ENCODE results near the gene AGFG1. TPM values are rescaled to one million over a fixed set of nuclear protein-coding genes. Genes with fewer than 3 reads are reported as not detected.

Gene AGFG1
- total RNA-seq, 1 experiment from 2014 or later: 86.1 TPM

- no peak for TF ChIP-seq CTCF (IDR thresholded peaks at IDR 0.05; ENCODE audit: unreplicated experiment)
- peaks cover 9% of the 10 kb centered on the region for H3K9me3 Mint-ChIP-seq (ENCODE audit: unreplicated experiment)
- no peak overlapping the region for H3K4me3 Mint-ChIP-seq (ENCODE audit: unreplicated experiment)
- no peak for DNase-seq (ENCODE audit: unreplicated experiment)
- H3K27ac Mint-ChIP-seq (ENCODE audit: low read depth, unreplicated experiment): no peak overlapping the region
- H3K4me1 Mint-ChIP-seq (ENCODE audit: insufficient read depth, unreplicated experiment): peaks cover 24% of the 10 kb centered on the region
- peaks cover 6% of the 10 kb centered on the region for H3K36me3 Mint-ChIP-seq (ENCODE audit: insufficient read depth, unreplicated experiment)
- intact Hi-C loops (cut with micrococcal nuclease): no loop called here
- no TSS peak for BruUV-seq (replicated peaks)
- ChIA-PET CTCF (interaction anchor here (0.6 to 1.5 kb wide), 4 partner anchors 12 to 131 kb away, joined by 3 to 7 read pairs (median 4); no protein-coding TSS in a partner anchor), POLR2A (interaction anchor here (0.7 to 1.3 kb wide), 5 partner anchors 10 to 375 kb away, joined by 3 to 4 read pairs (median 3); no protein-coding TSS in a partner anchor)
- H3K27me3 Mint-ChIP-seq (ENCODE audit: insufficient read depth, unreplicated experiment): no peaks in the 10 kb centered on the region
Measured at GRCh38 chr2:227485429-227485828, 13.5 kb downstream of the AGFG1 start.

- H3K27me3 Mint-ChIP-seq (ENCODE audit: insufficient read depth, unreplicated experiment): no peaks in the 10 kb centered on the region
- intact Hi-C loops (cut with micrococcal nuclease): no loop called here
- no peak for DNase-seq (ENCODE audit: unreplicated experiment)
- BruUV-seq (replicated peaks): no TSS peak
- no peak for TF ChIP-seq CTCF (IDR thresholded peaks at IDR 0.05; ENCODE audit: unreplicated experiment)
- peaks cover 9% of the 10 kb centered on the region for H3K9me3 Mint-ChIP-seq (ENCODE audit: unreplicated experiment)
- ChIA-PET POLR2A (interaction anchor here (1.2 kb wide), 1 partner anchor 11 kb away, joined by 3 read pairs; no protein-coding TSS in a partner anchor), CTCF (no interaction called here)
- no peak overlapping the region for H3K4me3 Mint-ChIP-seq (ENCODE audit: unreplicated experiment)
- peaks cover 5% of the 10 kb centered on the region for H3K36me3 Mint-ChIP-seq (ENCODE audit: insufficient read depth, unreplicated experiment)
- no peak overlapping the region for H3K27ac Mint-ChIP-seq (ENCODE audit: low read depth, unreplicated experiment)
- peaks cover 14% of the 10 kb centered on the region for H3K4me1 Mint-ChIP-seq (ENCODE audit: insufficient read depth, unreplicated experiment)
Measured at GRCh38 chr2:227486688-227487087, 14.7 kb downstream of the AGFG1 start.

GRCh38 chr2:227488045-227488444 lies 16.1 kb downstream of the AGFG1 start:
- H3K27ac Mint-ChIP-seq (ENCODE audit: low read depth, unreplicated experiment): no peak overlapping the region
- POLR2A ChIA-PET: interaction anchor here (1.2 to 1.6 kb wide), 3 partner anchors 8 to 12 kb away, joined by 3 to 6 read pairs (median 5); no protein-coding TSS in a partner anchor
- H3K4me1 Mint-ChIP-seq (ENCODE audit: insufficient read depth, unreplicated experiment): peaks cover 14% of the 10 kb centered on the region
- no peaks in the 10 kb centered on the region for H3K27me3 Mint-ChIP-seq (ENCODE audit: insufficient read depth, unreplicated experiment)
- TF ChIP-seq CTCF (IDR thresholded peaks at IDR 0.05; ENCODE audit: unreplicated experiment): no peak
- CTCF ChIA-PET: interaction anchor here (0.8 to 1.8 kb wide), 6 partner anchors 12 to 278 kb away, joined by 3 to 10 read pairs (median 4); no protein-coding TSS in a partner anchor
- DNase-seq (ENCODE audit: unreplicated experiment): no peak
- BruUV-seq (replicated peaks): no TSS peak
- H3K36me3 Mint-ChIP-seq (ENCODE audit: insufficient read depth, unreplicated experiment): no peaks in the 10 kb centered on the region
- no peak overlapping the region for H3K4me3 Mint-ChIP-seq (ENCODE audit: unreplicated experiment)
- peaks cover 9% of the 10 kb centered on the region for H3K9me3 Mint-ChIP-seq (ENCODE audit: unreplicated experiment)
- intact Hi-C loops (cut with micrococcal nuclease): no loop called here

- peaks cover 12% of the 10 kb centered on the region for H3K36me3 Mint-ChIP-seq (ENCODE audit: insufficient read depth, unreplicated experiment)
- DNase-seq (ENCODE audit: unreplicated experiment): no peak
- no peak overlapping the region for H3K27ac Mint-ChIP-seq (ENCODE audit: low read depth, unreplicated experiment)
- H3K9me3 Mint-ChIP-seq (ENCODE audit: unreplicated experiment): no peaks in the 10 kb centered on the region
- no peak for TF ChIP-seq CTCF (IDR thresholded peaks at IDR 0.05; ENCODE audit: unreplicated experiment)
- no peaks in the 10 kb centered on the region for H3K27me3 Mint-ChIP-seq (ENCODE audit: insufficient read depth, unreplicated experiment)
- no peak overlapping the region for H3K4me3 Mint-ChIP-seq (ENCODE audit: unreplicated experiment)
- ChIA-PET CTCF (interaction anchor here (0.8 to 1.2 kb wide), 3 partner anchors 24 to 275 kb away, joined by 3 read pairs; no protein-coding TSS in a partner anchor), POLR2A (interaction anchor here (0.8 kb wide), 1 partner anchor 1883 kb away, joined by 3 read pairs; no protein-coding TSS in a partner anchor)
- intact Hi-C loops (cut with micrococcal nuclease): no loop called here
- no TSS peak for BruUV-seq (replicated peaks)
- peaks cover 16% of the 10 kb centered on the region for H3K4me1 Mint-ChIP-seq (ENCODE audit: insufficient read depth, unreplicated experiment)
Measured at GRCh38 chr2:227491386-227491785, 19.4 kb downstream of the AGFG1 start.

Measured in MCF 10A (cell line).